Measurements from ENCODE around the gene FERMT3. TPM values are rescaled to one million over a fixed set of nuclear protein-coding genes. Genes with fewer than 3 reads are reported as not detected.

Gene FERMT3
- total and polyA plus RNA-seq, 2 of the 13 experiments (the other 11 are each of a cell fraction or from before 2014, with no cell fraction given): 0.29 TPM; not detected in 1

DNA sequence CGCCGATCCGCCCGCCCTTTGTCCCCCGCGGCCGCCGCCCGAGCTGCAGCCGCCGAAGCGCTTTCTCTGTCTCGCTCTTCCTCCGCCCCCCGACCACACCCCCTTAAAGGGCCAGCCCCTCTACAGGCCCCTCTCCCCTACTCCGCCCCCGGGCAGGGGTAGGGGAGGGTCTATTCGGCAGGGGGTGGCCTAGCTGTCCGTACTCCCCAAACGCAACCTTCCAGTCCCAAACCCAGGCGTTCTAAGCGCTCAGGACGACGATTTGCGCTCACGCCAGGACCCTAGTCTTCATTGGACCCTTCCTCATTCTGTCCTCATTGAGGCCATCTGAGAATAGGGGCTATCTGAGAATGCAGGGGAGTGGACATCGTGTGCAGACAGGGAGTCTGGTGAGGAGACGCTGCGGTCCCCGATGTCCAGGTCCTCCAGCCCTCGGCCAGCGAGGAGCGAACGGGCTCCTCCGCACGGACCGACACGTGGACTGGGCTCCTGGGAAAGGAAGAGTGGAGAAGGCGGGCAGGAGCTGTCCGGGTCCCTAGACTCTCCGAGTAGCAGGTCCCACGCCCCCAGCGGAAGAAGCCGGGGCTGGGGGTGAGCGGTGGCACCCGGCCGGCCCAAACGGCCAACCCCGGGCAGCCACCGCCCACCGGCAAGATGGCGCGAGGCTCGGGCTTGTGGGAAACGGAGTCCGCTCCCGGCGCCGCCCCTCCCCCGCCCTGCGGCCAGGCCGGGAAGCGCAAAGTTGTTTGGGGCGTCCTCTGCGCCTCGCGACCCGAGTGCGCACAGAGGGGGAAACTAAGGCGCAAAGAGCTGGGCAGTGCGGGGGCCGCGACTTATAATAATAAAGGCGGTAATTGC, 40.6 kb downstream of the FERMT3 start, which contains the start of gene PPP1R14B (continued):
- TF ChIP-seq, protein P1, sequence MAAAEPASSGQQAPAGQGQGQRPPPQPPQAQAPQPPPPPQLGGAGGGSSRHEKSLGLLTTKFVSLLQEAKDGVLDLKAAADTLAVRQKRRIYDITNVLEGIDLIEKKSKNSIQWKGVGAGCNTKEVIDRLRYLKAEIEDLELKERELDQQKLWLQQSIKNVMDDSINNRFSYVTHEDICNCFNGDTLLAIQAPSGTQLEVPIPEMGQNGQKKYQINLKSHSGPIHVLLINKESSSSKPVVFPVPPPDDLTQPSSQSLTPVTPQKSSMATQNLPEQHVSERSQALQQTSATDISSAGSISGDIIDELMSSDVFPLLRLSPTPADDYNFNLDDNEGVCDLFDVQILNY (CRISPR knock-in tag; conservative IDR thresholded peaks at IDR 0.05): no peak; the same call in 1 of the 2 replicates
- TF ChIP-seq ZKSCAN1 (IDR thresholded peaks at IDR 0.05; ENCODE audit: low read length) (no peak), HMGA1 (CRISPR knock-in tag; conservative IDR thresholded peaks at IDR 0.05) (no peak), CAMTA2 (CRISPR knock-in tag; IDR thresholded peaks at IDR 0.05; ENCODE audit: borderline replicate concordance) (no peak), ZNF614 (CRISPR knock-in tag; IDR thresholded peaks at IDR 0.05; ENCODE audit: borderline replicate concordance) (no peak), ZNF672 (CRISPR knock-in tag; IDR thresholded peaks at IDR 0.05) (no peak), PPARG (CRISPR knock-in tag; conservative IDR thresholded peaks at IDR 0.05) (0 out of 2 replicates have a peak, but pooled peaks have one; percentile 7), WIZ (CRISPR knock-in tag; IDR thresholded peaks at IDR 0.05) (0 out of 2 replicates have a peak, but pooled peaks have one; percentile 24), RORA (CRISPR knock-in tag; IDR thresholded peaks at IDR 0.05) (no peak), ZBTB42 (CRISPR knock-in tag; IDR thresholded peaks at IDR 0.05) (peak; percentile 84; the same call in 1 of the 2 replicates), ZNF768 (CRISPR knock-in tag; IDR thresholded peaks at IDR 0.05) (no peak; the same call in 1 of the 2 replicates), ZNF3 (CRISPR knock-in tag; IDR thresholded peaks at IDR 0.05) (no peak), MIER2 (CRISPR knock-in tag; IDR thresholded peaks at IDR 0.05) (no peak), PTBP1 (IDR thresholded peaks at IDR 0.05; ENCODE audit: low read depth, low read length, poor library complexity, severe bottlenecking) (no peak), RAD51 (IDR thresholded peaks at IDR 0.05; ENCODE audit: borderline replicate concordance) (no peak), EED (CRISPR knock-in tag; IDR thresholded peaks at IDR 0.05) (no peak)
- TF ChIP-seq, protein P2, sequence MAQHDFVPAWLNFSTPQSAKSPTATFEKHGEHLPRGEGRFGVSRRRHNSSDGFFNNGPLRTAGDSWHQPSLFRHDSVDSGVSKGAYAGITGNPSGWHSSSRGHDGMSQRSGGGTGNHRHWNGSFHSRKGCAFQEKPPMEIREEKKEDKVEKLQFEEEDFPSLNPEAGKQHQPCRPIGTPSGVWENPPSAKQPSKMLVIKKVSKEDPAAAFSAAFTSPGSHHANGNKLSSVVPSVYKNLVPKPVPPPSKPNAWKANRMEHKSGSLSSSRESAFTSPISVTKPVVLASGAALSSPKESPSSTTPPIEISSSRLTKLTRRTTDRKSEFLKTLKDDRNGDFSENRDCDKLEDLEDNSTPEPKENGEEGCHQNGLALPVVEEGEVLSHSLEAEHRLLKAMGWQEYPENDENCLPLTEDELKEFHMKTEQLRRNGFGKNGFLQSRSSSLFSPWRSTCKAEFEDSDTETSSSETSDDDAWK (CRISPR knock-in tag; IDR thresholded peaks at IDR 0.05): no peak
- TF ChIP-seq, protein P3, sequence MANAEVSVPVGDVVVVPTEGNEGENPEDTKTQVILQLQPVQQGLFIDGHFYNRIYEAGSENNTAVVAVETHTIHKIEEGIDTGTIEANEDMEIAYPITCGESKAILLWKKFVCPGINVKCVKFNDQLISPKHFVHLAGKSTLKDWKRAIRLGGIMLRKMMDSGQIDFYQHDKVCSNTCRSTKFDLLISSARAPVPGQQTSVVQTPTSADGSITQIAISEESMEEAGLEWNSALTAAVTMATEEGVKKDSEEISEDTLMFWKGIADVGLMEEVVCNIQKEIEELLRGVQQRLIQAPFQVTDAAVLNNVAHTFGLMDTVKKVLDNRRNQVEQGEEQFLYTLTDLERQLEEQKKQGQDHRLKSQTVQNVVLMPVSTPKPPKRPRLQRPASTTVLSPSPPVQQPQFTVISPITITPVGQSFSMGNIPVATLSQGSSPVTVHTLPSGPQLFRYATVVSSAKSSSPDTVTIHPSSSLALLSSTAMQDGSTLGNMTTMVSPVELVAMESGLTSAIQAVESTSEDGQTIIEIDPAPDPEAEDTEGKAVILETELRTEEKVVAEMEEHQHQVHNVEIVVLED (CRISPR knock-in tag; IDR thresholded peaks at IDR 0.05; ENCODE audit: borderline replicate concordance): peak; percentile 64; the same call in 1 of the 2 replicates
- TF ChIP-seq, protein P4, sequence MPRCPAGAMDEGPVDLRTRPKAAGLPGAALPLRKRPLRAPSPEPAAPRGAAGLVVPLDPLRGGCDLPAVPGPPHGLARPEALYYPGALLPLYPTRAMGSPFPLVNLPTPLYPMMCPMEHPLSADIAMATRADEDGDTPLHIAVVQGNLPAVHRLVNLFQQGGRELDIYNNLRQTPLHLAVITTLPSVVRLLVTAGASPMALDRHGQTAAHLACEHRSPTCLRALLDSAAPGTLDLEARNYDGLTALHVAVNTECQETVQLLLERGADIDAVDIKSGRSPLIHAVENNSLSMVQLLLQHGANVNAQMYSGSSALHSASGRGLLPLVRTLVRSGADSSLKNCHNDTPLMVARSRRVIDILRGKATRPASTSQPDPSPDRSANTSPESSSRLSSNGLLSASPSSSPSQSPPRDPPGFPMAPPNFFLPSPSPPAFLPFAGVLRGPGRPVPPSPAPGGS (CRISPR knock-in tag; IDR thresholded peaks at IDR 0.05): no peak
- TF ChIP-seq, protein P5, sequence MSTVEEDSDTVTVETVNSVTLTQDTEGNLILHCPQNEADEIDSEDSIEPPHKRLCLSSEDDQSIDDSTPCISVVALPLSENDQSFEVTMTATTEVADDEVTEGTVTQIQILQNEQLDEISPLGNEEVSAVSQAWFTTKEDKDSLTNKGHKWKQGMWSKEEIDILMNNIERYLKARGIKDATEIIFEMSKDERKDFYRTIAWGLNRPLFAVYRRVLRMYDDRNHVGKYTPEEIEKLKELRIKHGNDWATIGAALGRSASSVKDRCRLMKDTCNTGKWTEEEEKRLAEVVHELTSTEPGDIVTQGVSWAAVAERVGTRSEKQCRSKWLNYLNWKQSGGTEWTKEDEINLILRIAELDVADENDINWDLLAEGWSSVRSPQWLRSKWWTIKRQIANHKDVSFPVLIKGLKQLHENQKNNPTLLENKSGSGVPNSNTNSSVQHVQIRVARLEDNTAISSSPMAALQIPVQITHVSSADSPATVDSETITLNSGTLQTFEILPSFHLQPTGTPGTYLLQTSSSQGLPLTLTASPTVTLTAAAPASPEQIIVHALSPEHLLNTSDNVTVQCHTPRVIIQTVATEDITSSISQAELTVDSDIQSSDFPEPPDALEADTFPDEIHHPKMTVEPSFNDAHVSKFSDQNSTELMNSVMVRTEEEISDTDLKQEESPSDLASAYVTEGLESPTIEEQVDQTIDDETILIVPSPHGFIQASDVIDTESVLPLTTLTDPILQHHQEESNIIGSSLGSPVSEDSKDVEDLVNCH (CRISPR knock-in tag; IDR thresholded peaks at IDR 0.05): no peak
- TF ChIP-seq, protein P6, sequence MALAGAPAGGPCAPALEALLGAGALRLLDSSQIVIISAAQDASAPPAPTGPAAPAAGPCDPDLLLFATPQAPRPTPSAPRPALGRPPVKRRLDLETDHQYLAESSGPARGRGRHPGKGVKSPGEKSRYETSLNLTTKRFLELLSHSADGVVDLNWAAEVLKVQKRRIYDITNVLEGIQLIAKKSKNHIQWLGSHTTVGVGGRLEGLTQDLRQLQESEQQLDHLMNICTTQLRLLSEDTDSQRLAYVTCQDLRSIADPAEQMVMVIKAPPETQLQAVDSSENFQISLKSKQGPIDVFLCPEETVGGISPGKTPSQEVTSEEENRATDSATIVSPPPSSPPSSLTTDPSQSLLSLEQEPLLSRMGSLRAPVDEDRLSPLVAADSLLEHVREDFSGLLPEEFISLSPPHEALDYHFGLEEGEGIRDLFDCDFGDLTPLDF (CRISPR knock-in tag; IDR thresholded peaks at IDR 0.05): no peak
